H1 (cell line): ENCODE results near the gene GFI1B.

Experiments used
- CHD2 ChIP-seq: IDR thresholded peaks from 2 replicates; pipeline ENCODE4 v1.6.1; 2012; ENCODE audit warnings: low read length, improper control_type of control experiment
- POLR2A ChIP-seq, 2 experiments: IDR thresholded peaks; 1 replicate in 1 of 2; 2 replicates in 1 of 2; pipeline ENCODE4 v1.6.1; 2011; ENCODE audit warnings: low read depth in 2 of 2, low read length in 2 of 2, mild to moderate bottlenecking in 2 of 2; ENCODE audit errors: control extremely low read depth in 1 of 2
- POU5F1 ChIP-seq: IDR thresholded peaks from 2 replicates; pipeline ENCODE4 v1.6.1; 2011; ENCODE audit warnings: low read depth, mild to moderate bottlenecking, low read length, moderate library complexity
- RFX5 ChIP-seq: IDR thresholded peaks from 2 replicates; pipeline ENCODE4 v1.6.1; 2011; ENCODE audit warnings: low read depth, low read length, improper control_type of control experiment, borderline replicate concordance
- TF ChIP-seq, protein P1 (sequence below): IDR thresholded peaks from 2 replicates; pipeline ENCODE4 v1.6.1; 2011; ENCODE audit warnings: low read depth, mild to moderate bottlenecking, low read length; ENCODE audit not compliant: insufficient read depth
- TF ChIP-seq, protein P2 (sequence below), 3 experiments: IDR thresholded peaks; 1 replicate in 2 of 3; 2 replicates in 1 of 3; pipeline versions ENCODE4 v1.5.1 to v1.6.1; 2011; ENCODE audit warnings: low read length in 3 of 3, mild to moderate bottlenecking in 3 of 3, inconsistent platforms in 2 of 3, low read depth in 1 of 3, moderate library complexity in 1 of 3; ENCODE audit not compliant: insufficient read depth in 1 of 3; ENCODE audit errors: control extremely low read depth in 1 of 3

DNA sequence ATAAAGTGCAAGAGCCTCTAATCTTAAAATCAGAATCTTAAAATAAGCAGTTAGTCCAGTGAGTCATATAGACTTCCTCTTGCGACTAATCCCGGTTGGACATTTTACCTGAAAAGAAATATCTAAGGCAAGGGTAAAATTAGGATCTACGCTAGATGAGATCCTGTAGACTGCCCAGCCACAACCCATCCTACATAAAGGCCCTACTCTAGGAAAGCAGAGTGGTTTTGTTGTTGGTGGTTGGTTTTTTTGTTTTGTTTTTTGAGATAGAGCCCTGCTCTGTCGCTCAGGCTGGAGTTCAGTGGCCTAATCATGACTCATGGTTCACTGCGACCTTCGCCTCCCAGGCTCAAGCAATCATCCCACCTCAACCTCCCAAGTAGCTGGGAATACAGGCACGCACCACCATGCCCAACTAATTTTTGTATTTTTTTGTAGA lies 41.0 kb upstream of the GFI1B start:
- no peak for TF ChIP-seq RFX5
- TF ChIP-seq, protein P1, sequence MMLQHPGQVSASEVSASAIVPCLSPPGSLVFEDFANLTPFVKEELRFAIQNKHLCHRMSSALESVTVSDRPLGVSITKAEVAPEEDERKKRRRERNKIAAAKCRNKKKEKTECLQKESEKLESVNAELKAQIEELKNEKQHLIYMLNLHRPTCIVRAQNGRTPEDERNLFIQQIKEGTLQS = no peak
- no peak for TF ChIP-seq POU5F1
- TF ChIP-seq CHD2 = no peak
- no peak for TF ChIP-seq POLR2A (IDR thresholded peaks at IDR 0.05; ENCODE audit: control extremely low read depth in 1 of 2, low read depth in 2 of 2, low read length in 2 of 2)
- TF ChIP-seq, protein P2, sequence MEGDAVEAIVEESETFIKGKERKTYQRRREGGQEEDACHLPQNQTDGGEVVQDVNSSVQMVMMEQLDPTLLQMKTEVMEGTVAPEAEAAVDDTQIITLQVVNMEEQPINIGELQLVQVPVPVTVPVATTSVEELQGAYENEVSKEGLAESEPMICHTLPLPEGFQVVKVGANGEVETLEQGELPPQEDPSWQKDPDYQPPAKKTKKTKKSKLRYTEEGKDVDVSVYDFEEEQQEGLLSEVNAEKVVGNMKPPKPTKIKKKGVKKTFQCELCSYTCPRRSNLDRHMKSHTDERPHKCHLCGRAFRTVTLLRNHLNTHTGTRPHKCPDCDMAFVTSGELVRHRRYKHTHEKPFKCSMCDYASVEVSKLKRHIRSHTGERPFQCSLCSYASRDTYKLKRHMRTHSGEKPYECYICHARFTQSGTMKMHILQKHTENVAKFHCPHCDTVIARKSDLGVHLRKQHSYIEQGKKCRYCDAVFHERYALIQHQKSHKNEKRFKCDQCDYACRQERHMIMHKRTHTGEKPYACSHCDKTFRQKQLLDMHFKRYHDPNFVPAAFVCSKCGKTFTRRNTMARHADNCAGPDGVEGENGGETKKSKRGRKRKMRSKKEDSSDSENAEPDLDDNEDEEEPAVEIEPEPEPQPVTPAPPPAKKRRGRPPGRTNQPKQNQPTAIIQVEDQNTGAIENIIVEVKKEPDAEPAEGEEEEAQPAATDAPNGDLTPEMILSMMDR (IDR thresholded peaks at IDR 0.05; ENCODE audit: control extremely low read depth in 1 of 3, insufficient read depth in 1 of 3, low read depth in 1 of 3, low read length in 3 of 3) = no peak
